GM18907 (cell line): ENCODE data around the gene ARHGEF4.

Experiments
- ATAC-seq: cut with Tn5 transposase; IDR thresholded peaks from one replicate; pipeline ENCODE4 v1.9.1; 2021; ENCODE audit warnings: mild to moderate bottlenecking, moderate library complexity; ENCODE audit not compliant: unreplicated experiment

The ARHGEF4 gene

DNA sequence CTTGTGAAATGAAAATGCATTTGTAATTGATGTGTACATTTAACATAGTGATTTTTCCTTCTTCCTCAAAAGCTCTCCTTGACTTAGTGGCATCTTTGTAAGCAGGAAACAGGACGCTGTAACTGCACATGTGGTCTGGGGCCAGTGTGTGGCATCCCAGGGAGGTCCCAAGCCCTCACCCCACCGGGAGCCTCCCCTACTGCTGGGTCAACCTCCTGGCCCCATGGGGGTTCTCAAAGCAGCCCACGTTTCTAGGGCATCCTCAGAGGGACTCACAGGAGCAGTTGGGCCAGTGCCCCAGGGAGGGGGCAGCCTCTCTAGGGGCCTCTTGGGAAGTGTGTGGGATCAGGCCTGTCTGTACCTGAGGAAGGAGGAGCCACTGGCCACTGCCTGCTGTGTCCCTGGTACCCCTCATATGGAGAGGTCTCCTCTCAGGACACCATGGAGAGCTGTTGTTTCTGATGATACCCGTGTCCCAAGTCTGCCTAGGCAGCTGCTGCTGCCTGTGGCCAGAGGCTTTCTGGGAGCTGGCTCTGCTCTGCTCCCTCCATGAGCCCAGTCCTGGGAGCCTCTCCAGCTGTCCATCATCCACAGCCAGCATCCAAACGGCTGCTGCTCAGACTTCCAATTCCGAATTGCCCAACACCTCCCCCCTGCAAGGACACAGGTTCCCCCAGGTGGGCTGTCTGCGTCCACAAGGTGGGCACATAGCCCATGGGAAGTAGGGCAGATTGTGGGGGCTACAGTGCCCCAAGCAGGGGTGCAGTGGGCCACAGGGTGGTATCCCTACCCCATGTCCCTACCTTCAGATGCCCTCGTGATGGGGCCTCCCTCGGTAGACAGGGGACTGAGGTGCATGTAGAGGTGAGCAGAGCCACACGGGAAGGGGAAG lies 13.4 kb downstream of the ARHGEF4 start:
- ATAC-seq: no peak

GRCh38 chr2:130850788-130851623 lies 14.3 kb downstream of the ARHGEF4 start:
- ATAC-seq: no peak

GRCh38 chr2:130851624-130852382 lies 15.1 kb downstream of the ARHGEF4 start:
- no peak for ATAC-seq

DNA sequence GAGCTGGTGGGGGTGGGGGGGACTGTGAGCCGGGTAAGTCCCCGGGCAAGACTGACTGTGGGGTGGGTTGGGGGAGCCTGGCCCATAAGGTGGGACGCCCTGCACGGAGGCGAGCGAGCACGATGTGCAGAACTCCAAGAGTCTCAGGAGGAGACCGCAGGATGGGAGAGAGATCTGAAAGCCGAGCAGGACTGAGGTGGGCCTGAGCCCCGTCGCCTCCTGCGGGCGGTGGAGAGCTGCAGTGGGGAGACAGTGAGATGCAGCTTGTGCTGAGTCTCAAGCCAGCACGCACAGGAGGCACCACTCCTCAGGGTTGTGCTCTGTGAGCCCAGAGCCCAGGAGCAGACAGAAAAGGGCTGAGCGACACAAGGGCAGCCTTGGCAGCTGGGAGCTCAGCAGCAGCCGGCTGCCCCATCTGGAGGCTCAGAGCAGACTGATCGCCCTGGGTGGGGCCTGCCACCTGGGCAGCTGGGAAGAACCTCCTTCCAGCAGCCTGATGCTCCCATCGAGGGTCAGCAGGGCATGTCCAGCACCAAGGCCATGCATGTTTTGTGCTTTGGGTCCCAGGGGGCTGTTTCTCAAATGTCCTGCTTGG lies 15.9 kb downstream of the ARHGEF4 start:
- no peak for ATAC-seq

DNA sequence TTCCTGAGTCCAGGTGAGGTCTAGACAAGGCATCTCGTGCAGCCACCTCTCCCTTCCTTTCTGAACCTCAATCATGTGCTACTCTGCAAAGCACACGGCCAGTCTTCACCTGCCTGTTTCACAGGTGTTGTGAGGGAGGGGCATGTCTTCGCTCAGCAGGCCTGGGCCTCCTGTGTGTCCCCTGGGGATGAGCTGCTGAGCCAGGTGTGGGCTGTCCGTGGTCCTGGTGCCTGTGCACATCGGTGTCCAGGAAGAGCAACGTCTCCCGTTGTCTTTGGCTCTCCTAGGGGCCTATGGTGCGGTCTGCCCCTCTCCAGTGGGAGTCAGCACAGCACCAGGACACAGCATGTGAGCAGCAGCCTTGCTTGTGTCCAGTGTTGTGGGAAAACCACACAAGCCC lies 16.7 kb downstream of the ARHGEF4 start:
- no peak for ATAC-seq

GRCh38 chr2:130854301-130854700 lies 17.6 kb downstream of the ARHGEF4 start:
- ATAC-seq: no peak

DNA sequence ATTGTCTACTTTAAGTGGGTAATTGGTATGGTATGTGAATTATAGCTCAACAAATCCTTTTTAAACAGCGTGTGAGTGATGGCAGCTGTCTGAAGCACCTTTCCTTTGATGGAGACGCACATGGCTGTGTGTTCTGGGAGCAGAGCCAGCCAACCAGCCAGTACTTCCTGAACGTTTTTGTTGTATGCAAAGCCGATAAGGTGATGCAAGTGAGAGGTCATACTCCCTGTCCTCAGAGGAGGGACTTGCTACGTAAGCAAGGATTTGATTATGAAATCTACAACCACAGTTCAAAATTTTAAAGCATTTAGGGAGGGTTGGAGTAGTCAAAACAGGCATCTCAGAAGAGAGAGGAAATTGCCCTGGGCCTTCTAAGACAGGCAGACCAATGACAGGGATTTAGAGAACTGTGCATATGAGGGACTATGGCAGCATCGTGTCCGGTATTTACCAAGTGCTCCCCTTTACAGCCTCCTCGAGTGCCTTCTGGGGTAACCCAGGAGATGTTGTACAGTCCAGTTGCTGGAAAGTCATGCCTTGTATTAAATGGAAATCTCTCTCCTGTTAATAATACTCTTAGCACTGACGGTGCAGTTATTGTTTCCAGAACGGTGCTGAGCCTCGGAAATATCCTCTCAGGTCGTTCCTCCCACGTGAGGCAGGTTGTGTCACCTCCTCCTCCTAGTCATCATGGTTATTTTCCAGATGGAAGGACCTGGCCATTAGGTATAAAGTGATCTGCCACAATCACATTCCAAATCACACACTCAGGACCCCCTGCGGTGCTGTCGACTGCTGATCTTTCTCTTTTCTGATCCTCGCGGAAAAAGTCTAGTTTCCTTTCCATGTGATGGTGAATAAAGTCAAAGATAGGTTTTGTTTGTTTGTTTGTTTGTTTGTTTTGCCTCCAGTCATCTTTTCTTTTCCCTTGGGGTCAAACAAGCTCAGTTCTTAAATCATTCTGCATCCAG lies 28.4 kb downstream of the ARHGEF4 start:
- no peak for ATAC-seq

DNA sequence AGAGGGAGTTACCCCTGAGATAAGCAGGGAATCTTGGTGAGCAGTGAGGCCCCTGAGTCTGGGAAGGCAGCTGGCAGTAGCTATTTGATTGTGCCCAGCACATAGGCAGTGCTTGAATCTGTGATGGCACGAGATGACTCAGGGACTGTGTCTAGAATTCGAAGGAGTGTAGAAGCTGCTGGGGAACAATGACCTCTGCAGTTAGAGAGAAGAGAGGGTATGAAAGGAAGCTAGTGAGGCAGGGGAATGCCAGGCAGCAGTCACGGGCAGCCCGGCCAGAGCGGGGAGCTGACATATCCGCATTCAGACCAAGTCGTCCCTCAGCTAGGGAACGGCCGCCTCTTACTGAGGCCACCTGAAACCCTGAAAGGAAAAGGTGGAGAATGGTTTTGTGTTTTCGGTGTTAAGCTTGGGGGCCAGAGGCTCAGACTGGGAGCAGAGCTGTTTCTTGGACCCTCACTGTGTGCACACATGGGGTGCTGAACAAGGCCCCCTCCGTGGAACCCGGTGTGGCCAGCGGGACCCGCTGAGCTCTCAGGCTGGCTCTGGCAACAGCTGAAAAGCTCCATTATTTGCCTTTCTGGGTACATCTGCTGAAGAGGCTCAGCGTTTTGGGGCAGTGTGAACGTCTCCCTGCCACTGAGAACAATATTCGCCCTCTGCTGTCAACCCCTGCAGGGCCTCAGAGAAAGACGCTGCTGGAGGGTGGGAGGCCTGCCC lies 32.9 kb downstream of the ARHGEF4 start:
- no peak for ATAC-seq

GRCh38 chr2:130870161-130870485 lies 33.4 kb downstream of the ARHGEF4 start:
- no peak for ATAC-seq

DNA sequence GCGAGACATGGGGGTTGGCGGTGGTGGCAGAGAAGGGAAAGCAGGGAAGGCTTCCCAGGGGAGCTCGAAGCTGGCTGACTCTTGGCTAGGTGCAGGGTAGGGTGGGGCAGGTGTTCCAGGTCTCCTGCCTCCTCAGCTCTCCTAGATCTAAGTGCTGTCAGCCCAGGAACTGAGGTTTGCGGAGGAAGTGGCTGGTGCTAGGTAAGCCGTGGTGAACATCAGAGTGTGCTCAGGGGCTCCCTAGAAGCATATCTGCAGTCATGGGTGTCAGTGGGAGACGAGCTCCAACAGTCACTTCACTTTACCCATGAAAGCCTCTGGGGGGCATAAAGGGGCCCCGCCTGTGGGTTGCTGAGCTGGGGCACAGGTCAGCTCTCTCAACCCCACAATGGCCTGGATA lies 34.1 kb downstream of the ARHGEF4 start:
- ATAC-seq: no peak

DNA sequence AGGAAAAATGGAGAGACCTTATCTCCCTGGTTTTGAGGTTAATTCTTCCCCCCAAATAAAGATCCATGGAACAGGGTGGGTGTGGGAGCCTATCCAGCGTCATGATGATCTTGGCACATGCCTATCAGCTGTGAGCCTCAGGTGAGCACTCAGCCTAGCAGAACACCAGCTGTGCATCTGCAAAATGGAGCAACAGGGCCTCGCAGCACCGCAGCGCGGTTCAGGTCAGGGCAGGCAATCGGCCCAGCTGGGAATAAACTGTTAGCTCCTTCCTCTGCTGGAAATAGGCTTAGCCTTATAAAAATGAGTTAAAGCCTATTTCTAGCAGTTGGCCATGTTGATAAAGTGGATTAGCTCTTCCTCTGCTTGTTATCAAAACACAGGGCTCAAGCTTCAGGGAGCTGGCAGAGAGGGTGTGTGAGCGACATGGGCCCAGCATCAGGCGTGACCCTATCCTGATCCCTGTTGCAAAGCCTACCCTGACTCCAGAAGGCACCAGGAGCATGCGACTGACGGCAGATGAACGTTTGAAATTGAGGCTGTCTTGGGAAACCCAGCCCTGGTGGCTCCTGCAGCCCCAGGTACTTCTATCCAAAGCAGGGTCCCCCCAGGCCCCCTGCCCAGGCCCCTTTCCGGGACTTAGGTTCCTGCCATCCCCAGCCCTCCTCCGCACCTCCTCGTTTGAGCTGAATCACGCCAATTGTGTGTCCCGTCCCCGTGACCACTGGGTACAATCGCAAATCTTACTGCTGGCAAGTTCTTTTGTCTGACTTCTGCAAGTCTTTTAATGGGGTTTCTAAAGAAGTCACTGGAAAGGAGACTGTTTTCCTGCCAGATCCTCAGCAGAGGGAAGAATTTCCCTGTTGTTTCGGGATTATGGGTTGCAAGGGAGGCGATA lies 35.4 kb downstream of the ARHGEF4 start:
- no peak for ATAC-seq

- no peak for ATAC-seq
Observed at GRCh38 chr2:130872741-130873125, 36.0 kb downstream of the ARHGEF4 start.

DNA sequence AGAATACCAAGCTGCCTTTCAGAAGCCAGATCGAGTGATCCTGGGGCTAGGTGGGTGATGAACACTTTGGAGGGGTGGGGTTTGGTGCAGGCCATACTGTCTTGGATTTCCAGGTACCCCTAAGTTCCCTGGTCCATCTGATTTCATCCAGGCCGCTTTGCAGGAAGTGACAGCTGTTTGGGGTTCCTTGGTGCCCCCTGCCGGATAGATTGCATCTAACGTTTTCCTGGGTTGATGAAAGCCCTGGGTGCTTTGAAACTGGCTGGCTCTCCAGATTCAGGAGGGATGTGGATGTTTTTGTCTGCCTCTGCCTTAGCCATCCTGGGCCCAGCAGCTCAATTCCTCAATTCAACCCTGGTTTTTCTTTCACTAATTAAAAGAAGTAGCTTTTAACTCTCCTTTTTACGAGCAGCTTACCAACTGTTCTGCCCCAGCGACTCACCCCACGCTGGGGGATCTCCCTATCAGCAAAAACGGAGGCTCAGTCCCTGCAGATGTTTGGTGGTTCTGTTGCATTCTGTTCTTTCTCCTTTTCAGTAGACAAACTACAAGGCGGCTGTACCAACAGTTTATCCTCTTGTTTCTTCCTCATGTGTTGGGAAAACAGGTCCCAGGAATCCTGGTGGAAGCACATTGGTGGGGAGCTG lies 37.1 kb downstream of the ARHGEF4 start:
- peak; percentile 88 for ATAC-seq

GRCh38 chr2:130874512-130874911 lies 37.8 kb downstream of the ARHGEF4 start:
- no peak for ATAC-seq

DNA sequence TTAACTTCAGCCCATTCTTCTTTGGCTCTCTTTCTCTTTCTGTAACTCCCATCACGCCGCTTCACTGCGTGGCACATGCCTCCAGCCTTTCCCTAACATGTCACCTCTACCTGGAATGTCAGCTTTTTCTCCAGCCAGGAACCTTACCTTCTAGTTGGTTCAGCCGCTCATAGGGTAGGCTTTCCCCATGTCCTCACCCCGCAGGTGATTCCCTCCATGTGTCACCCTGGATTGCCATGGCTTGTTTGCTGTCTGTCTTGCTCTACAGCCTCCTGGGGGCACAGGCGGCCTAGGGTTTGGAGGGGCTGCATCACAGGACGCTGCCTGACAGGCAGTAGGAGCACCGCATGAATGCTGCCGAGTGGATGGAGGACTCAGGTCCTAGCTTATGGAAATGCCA lies 39.2 kb downstream of the ARHGEF4 start:
- no peak for ATAC-seq

DNA sequence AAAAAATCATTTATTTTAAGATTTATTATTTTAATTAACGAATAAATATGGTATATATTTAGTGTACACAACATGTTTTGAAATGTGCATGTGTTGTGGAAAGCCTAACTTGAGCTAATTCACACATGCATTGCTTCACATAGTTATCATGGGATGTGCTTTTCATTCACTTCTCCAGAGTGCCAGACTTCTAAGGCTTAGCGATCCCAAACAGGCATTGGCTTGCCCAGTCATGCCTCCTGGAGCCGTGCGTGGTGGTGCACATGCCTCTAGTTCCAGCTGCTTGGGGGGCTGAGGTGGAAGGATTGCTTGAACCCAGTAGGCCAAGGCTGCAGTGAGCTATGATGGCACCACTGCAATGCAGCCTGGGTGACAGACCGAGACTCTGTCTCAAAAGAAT lies 40.5 kb downstream of the ARHGEF4 start:
- no peak for ATAC-seq

- no peak for ATAC-seq
Observed at GRCh38 chr2:130878316-130878715, 41.6 kb downstream of the ARHGEF4 start.

- no peak for ATAC-seq
Observed at GRCh38 chr2:130878933-130879332, 42.2 kb downstream of the ARHGEF4 start.
